ENCODE measurements around the gene SHLD3. TPM values are rescaled to one million over a fixed set of nuclear protein-coding genes. Genes with fewer than 3 reads are reported as not detected.

The SHLD3 gene
- total RNA-seq, 2 donors from 2014 or later, result 2.9 to 3.6 TPM

- Histone ChIP-seq H3K9me3 (ENCODE audit: control insufficient read depth, low read length) (no peaks in the 10 kb centered on the region), H3K9ac (ENCODE audit: extremely low read depth, low read length, poor library complexity, severe bottlenecking) (no peak overlapping the region), H3K27me3 (ENCODE audit: control insufficient read depth, insufficient read depth, low read length, poor library complexity, severe bottlenecking) (no peaks in the 10 kb centered on the region), H3K4me3 (ENCODE audit: low read length) (no peak overlapping the region), H3K36me3 (ENCODE audit: control insufficient read depth, insufficient read depth, low read length) (peaks cover 14% of the 10 kb centered on the region), H3K4me1 (ENCODE audit: control insufficient read depth, insufficient read depth, low read length) (peaks cover 4% of the 10 kb centered on the region), H3K27ac (ENCODE audit: low read depth, low read length) (no peak overlapping the region)
- Mint-ChIP-seq H3K4me3 (no peak overlapping the region), H3K27ac (no peak overlapping the region), H3K9me3 (no peaks in the 10 kb centered on the region), H3K27me3 (ENCODE audit: insufficient read depth) (no peaks in the 10 kb centered on the region), H3K36me3 (ENCODE audit: low read depth) (peaks cover 13% of the 10 kb centered on the region), H3K4me1 (peaks cover 11% of the 10 kb centered on the region)
- no peak for DNase-seq
- TF ChIP-seq, protein P1, sequence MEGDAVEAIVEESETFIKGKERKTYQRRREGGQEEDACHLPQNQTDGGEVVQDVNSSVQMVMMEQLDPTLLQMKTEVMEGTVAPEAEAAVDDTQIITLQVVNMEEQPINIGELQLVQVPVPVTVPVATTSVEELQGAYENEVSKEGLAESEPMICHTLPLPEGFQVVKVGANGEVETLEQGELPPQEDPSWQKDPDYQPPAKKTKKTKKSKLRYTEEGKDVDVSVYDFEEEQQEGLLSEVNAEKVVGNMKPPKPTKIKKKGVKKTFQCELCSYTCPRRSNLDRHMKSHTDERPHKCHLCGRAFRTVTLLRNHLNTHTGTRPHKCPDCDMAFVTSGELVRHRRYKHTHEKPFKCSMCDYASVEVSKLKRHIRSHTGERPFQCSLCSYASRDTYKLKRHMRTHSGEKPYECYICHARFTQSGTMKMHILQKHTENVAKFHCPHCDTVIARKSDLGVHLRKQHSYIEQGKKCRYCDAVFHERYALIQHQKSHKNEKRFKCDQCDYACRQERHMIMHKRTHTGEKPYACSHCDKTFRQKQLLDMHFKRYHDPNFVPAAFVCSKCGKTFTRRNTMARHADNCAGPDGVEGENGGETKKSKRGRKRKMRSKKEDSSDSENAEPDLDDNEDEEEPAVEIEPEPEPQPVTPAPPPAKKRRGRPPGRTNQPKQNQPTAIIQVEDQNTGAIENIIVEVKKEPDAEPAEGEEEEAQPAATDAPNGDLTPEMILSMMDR (conservative IDR thresholded peaks at IDR 0.05), result no peak
Observed at GRCh38 chr5:65630981-65631380, 6.2 kb downstream of the SHLD3 start.

DNA sequence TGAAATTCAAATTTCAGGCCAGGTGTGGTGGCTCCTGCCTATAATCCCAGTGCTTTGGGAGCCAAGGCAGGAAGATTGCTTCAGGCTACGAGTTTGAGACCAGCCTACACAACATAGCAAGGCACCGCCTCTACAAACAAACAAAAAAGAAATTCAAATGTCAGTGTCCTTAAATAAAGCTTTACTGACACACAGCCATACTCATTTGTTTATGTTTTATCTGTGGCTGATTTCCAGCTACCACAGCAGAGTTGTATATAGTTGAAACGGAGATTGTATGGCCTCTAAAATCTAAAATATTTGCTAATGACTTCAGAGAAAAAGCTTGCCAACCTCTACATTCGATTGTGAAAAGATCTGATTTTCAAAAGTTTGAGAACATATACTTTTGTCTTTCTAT is 15.4 kb downstream of the SHLD3 start:
- Histone ChIP-seq H3K9me3 (ENCODE audit: control insufficient read depth, low read length) (no peaks in the 10 kb centered on the region), H3K4me1 (ENCODE audit: control insufficient read depth, insufficient read depth, low read length) (no peaks in the 10 kb centered on the region), H3K9ac (ENCODE audit: extremely low read depth, low read length, poor library complexity, severe bottlenecking) (no peak overlapping the region), H3K4me3 (ENCODE audit: low read length) (no peak overlapping the region), H3K27ac (ENCODE audit: low read depth, low read length) (no peak overlapping the region), H3K27me3 (ENCODE audit: control insufficient read depth, insufficient read depth, low read length, poor library complexity, severe bottlenecking) (no peaks in the 10 kb centered on the region), H3K36me3 (ENCODE audit: control insufficient read depth, insufficient read depth, low read length) (peaks cover 41% of the 10 kb centered on the region)
- TF ChIP-seq, protein P1 (conservative IDR thresholded peaks at IDR 0.05), result no peak
- no peak overlapping the region for H3K4me3 Mint-ChIP-seq
- H3K27ac Mint-ChIP-seq, result no peak overlapping the region
- WGBS, 2 experiments (ENCODE audit: insufficient coverage in 1 of 2, insufficient read length in 1 of 2), result 95 to 100% methylated on average over 2 to 4 of the region's 4 CpGs
- no peaks in the 10 kb centered on the region for H3K4me1 Mint-ChIP-seq
- H3K36me3 Mint-ChIP-seq (ENCODE audit: low read depth), result peaks cover 46% of the 10 kb centered on the region
- peaks cover 4% of the 10 kb centered on the region for H3K9me3 Mint-ChIP-seq
- no peaks in the 10 kb centered on the region for H3K27me3 Mint-ChIP-seq (ENCODE audit: insufficient read depth)
- no peak for DNase-seq

- peaks cover 4% of the 10 kb centered on the region for H3K4me1 ChIP-seq (ENCODE audit: control insufficient read depth, insufficient read depth, low read length)
- no peak for DNase-seq
- TF ChIP-seq, protein P1 (conservative IDR thresholded peaks at IDR 0.05), result no peak
- Mint-ChIP-seq H3K4me3 (no peak overlapping the region), H3K27me3 (ENCODE audit: insufficient read depth) (no peaks in the 10 kb centered on the region), H3K36me3 (ENCODE audit: low read depth) (peaks cover 17% of the 10 kb centered on the region), H3K27ac (no peak overlapping the region), H3K4me1 (peaks cover 9% of the 10 kb centered on the region), H3K9me3 (no peaks in the 10 kb centered on the region)
- H3K27ac ChIP-seq (ENCODE audit: low read depth, low read length), result no peak overlapping the region
- no peak overlapping the region for H3K9ac ChIP-seq (ENCODE audit: extremely low read depth, low read length, poor library complexity, severe bottlenecking)
- no peaks in the 10 kb centered on the region for H3K27me3 ChIP-seq (ENCODE audit: control insufficient read depth, insufficient read depth, low read length, poor library complexity, severe bottlenecking)
- 80 to 100% methylated on average over 1 to 2 of the region's 2 CpGs for WGBS, 2 experiments (ENCODE audit: insufficient coverage in 1 of 2, insufficient read length in 1 of 2)
- no peak overlapping the region for H3K4me3 ChIP-seq (ENCODE audit: low read length)
- peaks cover 3% of the 10 kb centered on the region for H3K36me3 ChIP-seq (ENCODE audit: control insufficient read depth, insufficient read depth, low read length)
- no peaks in the 10 kb centered on the region for H3K9me3 ChIP-seq (ENCODE audit: control insufficient read depth, low read length)
Observed at GRCh38 chr5:65646938-65647337, 22.1 kb downstream of the SHLD3 start.
